ENCODE measurements around the gene PIPOX.

PIPOX gene

DNA sequence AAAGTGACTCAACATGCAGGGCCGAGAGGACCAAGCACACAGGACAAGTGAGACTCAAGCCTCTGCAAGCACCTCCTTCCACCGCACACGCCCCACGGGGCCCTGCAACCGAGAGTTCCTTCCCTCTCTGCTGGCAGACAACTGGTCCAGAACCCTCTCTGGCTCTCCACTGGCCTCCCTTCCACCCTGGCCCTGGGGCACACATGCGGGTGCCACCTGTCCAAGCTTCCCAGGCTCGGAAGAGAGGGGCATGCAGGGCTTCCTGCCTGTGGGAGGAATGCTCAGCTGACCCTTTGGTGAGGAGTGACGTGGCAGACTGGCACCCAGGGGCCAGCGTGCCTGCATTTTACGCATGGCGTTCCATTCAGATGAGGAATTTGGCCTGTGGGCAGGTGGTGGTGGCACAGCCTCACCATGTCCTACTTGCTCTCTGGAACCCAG lies 59.8 kb downstream of the PIPOX start:
- Histone ChIP-seq H3K4me3 (no peak overlapping the region), H3K27ac (no peak overlapping the region)
- TF ChIP-seq, protein P1, sequence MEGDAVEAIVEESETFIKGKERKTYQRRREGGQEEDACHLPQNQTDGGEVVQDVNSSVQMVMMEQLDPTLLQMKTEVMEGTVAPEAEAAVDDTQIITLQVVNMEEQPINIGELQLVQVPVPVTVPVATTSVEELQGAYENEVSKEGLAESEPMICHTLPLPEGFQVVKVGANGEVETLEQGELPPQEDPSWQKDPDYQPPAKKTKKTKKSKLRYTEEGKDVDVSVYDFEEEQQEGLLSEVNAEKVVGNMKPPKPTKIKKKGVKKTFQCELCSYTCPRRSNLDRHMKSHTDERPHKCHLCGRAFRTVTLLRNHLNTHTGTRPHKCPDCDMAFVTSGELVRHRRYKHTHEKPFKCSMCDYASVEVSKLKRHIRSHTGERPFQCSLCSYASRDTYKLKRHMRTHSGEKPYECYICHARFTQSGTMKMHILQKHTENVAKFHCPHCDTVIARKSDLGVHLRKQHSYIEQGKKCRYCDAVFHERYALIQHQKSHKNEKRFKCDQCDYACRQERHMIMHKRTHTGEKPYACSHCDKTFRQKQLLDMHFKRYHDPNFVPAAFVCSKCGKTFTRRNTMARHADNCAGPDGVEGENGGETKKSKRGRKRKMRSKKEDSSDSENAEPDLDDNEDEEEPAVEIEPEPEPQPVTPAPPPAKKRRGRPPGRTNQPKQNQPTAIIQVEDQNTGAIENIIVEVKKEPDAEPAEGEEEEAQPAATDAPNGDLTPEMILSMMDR (IDR thresholded peaks at IDR 0.05), result no peak
- DNase-seq (ENCODE audit: low spot score), result no peak

DNA sequence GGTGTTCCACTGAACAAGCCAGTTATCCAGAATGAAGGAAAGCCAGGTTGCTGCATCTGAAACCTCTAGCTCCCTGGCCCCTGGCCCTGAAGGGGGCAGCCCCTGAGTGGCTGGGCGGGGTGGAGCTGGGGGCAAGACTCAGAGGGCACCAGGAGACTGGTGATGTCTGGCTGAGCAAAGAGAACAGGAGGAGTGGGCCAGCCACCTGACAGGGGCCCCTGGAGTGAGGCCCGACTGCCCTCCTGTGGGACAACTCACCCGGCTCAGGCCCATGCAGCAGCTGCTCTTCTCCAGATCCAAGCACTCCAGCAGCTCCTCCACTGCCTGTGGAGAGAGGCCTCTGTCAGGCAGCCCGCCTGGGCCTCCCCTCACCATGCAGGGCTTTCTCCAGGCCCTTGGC lies 60.4 kb downstream of the PIPOX start:
- Histone ChIP-seq H3K4me3 (no peak overlapping the region), H3K27ac (no peak overlapping the region)
- TF ChIP-seq, protein P1 (IDR thresholded peaks at IDR 0.05), result no peak
- DNase-seq (ENCODE audit: low spot score), result no peak
